Activated T-helper 1 cell treated with anti-CD3 and anti-CD28 coated beads, Interleukin-12 subunit alpha, Interleukin-12 subunit beta, Interleukin-2, Interleukin-4 antibody, amounts not matched to agents 30 ng/mL and 10 ng/mL and 1 ng/mL, durations not matched to agents 14 hours and 24 hours and 36 hours (primary cell): ENCODE measurements around the gene RRAD. TPM values are rescaled to one million over a fixed set of nuclear protein-coding genes. Genes with fewer than 3 reads are reported as not detected.
A peak's percentile ranks its signal among the peaks of the same experiment; 100 is the strongest.

Experiments used
- DNase-seq: peaks from one replicate; pipeline ENCODE4 v3.0.0; 2021; ENCODE audit warnings: low spot score
- H3K27ac Mint-ChIP-seq: one replicate; pipeline ENCODE4 v1.8.0; 2021; ENCODE audit warnings: mild to moderate bottlenecking, mixed read lengths
- H3K27me3 Mint-ChIP-seq: one replicate; pipeline ENCODE4 v1.8.0; 2022; ENCODE audit warnings: mild to moderate bottlenecking, moderate library complexity, mixed read lengths; ENCODE audit not compliant: insufficient read depth
- H3K36me3 Mint-ChIP-seq: one replicate; pipeline ENCODE4 v1.8.0; 2021; ENCODE audit warnings: low read depth, mixed read lengths
- H3K4me1 Mint-ChIP-seq: one replicate; pipeline ENCODE4 v1.8.0; 2021; ENCODE audit warnings: low read depth, mixed read lengths
- H3K4me3 Mint-ChIP-seq: one replicate; pipeline ENCODE4 v1.8.0; 2021; ENCODE audit warnings: mild to moderate bottlenecking, moderate library complexity, mixed read lengths
- H3K9me3 Mint-ChIP-seq: one replicate; pipeline ENCODE4 v1.8.0; 2021; ENCODE audit warnings: mixed read lengths
- intact Hi-C: fragments of 100-400 bp; cut with micrococcal nuclease; formaldehyde crosslinking; loops from one replicate; pipeline ENCODE4 v1.15.1; 2024
- total RNA-seq: library from RNA; stranded (reverse); gene quantifications from 2 replicates; pipeline ENCODE4 v1.2.3, GENCODE V29; 2022

Gene RRAD
- total RNA-seq, 1 donor from 2014 or later = 0.83 TPM

GRCh38 chr16:66881014-66881417 is 44.3 kb downstream of the RRAD start:
- peak overlapping the region; percentile 98 for H3K4me3 Mint-ChIP-seq
- H3K9me3 Mint-ChIP-seq = peaks cover 6% of the 10 kb centered on the region
- H3K36me3 Mint-ChIP-seq = peaks cover 14% of the 10 kb centered on the region
- peaks cover 51% of the 10 kb centered on the region for H3K4me1 Mint-ChIP-seq
- peak overlapping the region; percentile 29 for H3K27ac Mint-ChIP-seq
- no peak for DNase-seq
- intact Hi-C loops = loop anchor here (2.0 kb wide), 1 partner anchor 130 kb away; the partner anchor contains the start of gene DYNC1LI2
- H3K27me3 Mint-ChIP-seq = no peaks in the 10 kb centered on the region

- peaks cover 7% of the 10 kb centered on the region for H3K9me3 Mint-ChIP-seq
- no peaks in the 10 kb centered on the region for H3K27me3 Mint-ChIP-seq
- peaks cover 10% of the 10 kb centered on the region for H3K36me3 Mint-ChIP-seq
- peak; percentile 92 for DNase-seq
- intact Hi-C loops = loop anchor here (1.0 to 2.0 kb wide), 3 partner anchors 54 to 601 kb away; partner anchors contain the start of genes ATP6V0D1, CIAO2B and DYNC1LI2
- H3K27ac Mint-ChIP-seq = peak within 1 kb of the TSS; percentile 95
- peak within 1 kb of the TSS; percentile 98 for H3K4me3 Mint-ChIP-seq
- peaks cover 51% of the 10 kb centered on the region for H3K4me1 Mint-ChIP-seq
Measured at GRCh38 chr16:66880288-66881013, 44.9 kb downstream of the RRAD start, which contains the start of gene PDP2. PDP2 (plus strand) TSS chr16:66880515; CDS start chr16:66884285, 3,770 bp downstream.

- intact Hi-C loops = loop anchor here (2.0 to 5.0 kb wide), 2 partner anchors 107 to 279 kb away; partner anchors contain the start of genes FBXL8 and TRADD
- peaks cover 70% of the 10 kb centered on the region for H3K4me1 Mint-ChIP-seq
- peaks cover 7% of the 10 kb centered on the region for H3K9me3 Mint-ChIP-seq
- H3K27me3 Mint-ChIP-seq = no peaks in the 10 kb centered on the region
- H3K36me3 Mint-ChIP-seq = peaks cover 3% of the 10 kb centered on the region
- peak overlapping the region; percentile 74 for H3K27ac Mint-ChIP-seq
- no peak for DNase-seq
- H3K4me3 Mint-ChIP-seq = peak overlapping the region; percentile 52
Measured at GRCh38 chr16:66878067-66878466, 47.3 kb downstream of the RRAD start.

- DNase-seq = no peak
- H3K27me3 Mint-ChIP-seq = no peaks in the 10 kb centered on the region
Measured at GRCh38 chr16:66874079-66874775, 51.1 kb downstream of the RRAD start.

GRCh38 chr16:66873685-66874055 is 51.7 kb downstream of the RRAD start:
- intact Hi-C loops = loop anchor here (1.0 to 5.0 kb wide), 6 partner anchors 42 to 356 kb away; partner anchors contain the start of genes CES2, CIAO2B, CKLF and TK2
- H3K27ac Mint-ChIP-seq = peak overlapping the region; percentile 98
- no peaks in the 10 kb centered on the region for H3K27me3 Mint-ChIP-seq
- H3K4me1 Mint-ChIP-seq = peaks cover 66% of the 10 kb centered on the region
- no peak for DNase-seq
- no peaks in the 10 kb centered on the region for H3K36me3 Mint-ChIP-seq
- peaks cover 7% of the 10 kb centered on the region for H3K9me3 Mint-ChIP-seq
- no peak overlapping the region for H3K4me3 Mint-ChIP-seq

More at GRCh38 chr16:66874079-66874775, 51.1 kb downstream of the RRAD start:
- peak overlapping the region; percentile 98 for H3K27ac Mint-ChIP-seq
- intact Hi-C loops = loop anchor here (5.0 kb wide), 3 partner anchors 127 to 322 kb away; partner anchors contain the start of genes CKLF and TK2
- H3K4me1 Mint-ChIP-seq = peaks cover 68% of the 10 kb centered on the region
- peaks cover 7% of the 10 kb centered on the region for H3K9me3 Mint-ChIP-seq
- H3K4me3 Mint-ChIP-seq = peak overlapping the region; percentile 37
- no peaks in the 10 kb centered on the region for H3K36me3 Mint-ChIP-seq

GRCh38 chr16:66872943-66873684 is 52.2 kb downstream of the RRAD start:
- H3K4me3 Mint-ChIP-seq = peak overlapping the region; percentile 80

GRCh38 chr16:66872559-66872942 is 52.8 kb downstream of the RRAD start:
- Mint-ChIP-seq H3K27ac (peak overlapping the region; percentile 92), H3K9me3 (peaks cover 7% of the 10 kb centered on the region), H3K36me3 (no peaks in the 10 kb centered on the region), H3K27me3 (no peaks in the 10 kb centered on the region), H3K4me1 (peaks cover 60% of the 10 kb centered on the region), H3K4me3 (peak overlapping the region; percentile 80)
- no peak for DNase-seq
- intact Hi-C loops = loop anchor here (2.0 to 5.0 kb wide), 4 partner anchors 62 to 320 kb away; partner anchors contain the start of genes CES2, CIAO2B, CKLF and TK2

More at GRCh38 chr16:66872943-66873684, 52.2 kb downstream of the RRAD start:
- Mint-ChIP-seq H3K9me3 (peaks cover 7% of the 10 kb centered on the region), H3K4me1 (peaks cover 60% of the 10 kb centered on the region), H3K27ac (peak overlapping the region; percentile 92), H3K27me3 (no peaks in the 10 kb centered on the region), H3K36me3 (no peaks in the 10 kb centered on the region)
- DNase-seq = peak; percentile 90
- intact Hi-C loops = loop anchor here (1.0 to 5.0 kb wide), 6 partner anchors 42 to 356 kb away; partner anchors contain the start of genes CES2, CIAO2B, CKLF and TK2

GRCh38 chr16:66871840-66872239 is 53.5 kb downstream of the RRAD start:
- Mint-ChIP-seq H3K27ac (no peak overlapping the region), H3K27me3 (no peaks in the 10 kb centered on the region), H3K9me3 (peaks cover 7% of the 10 kb centered on the region), H3K36me3 (no peaks in the 10 kb centered on the region), H3K4me1 (peaks cover 61% of the 10 kb centered on the region), H3K4me3 (no peak overlapping the region)
- DNase-seq = no peak
- intact Hi-C loops = loop anchor here (2.0 to 5.0 kb wide), 4 partner anchors 63 to 320 kb away; partner anchors contain the start of genes CES2, CIAO2B, CKLF and TK2

Other genes with a start within 250 kb of the RRAD start
- gene CMTM4, start 228.8 kb downstream of the RRAD start, total RNA-seq = 3.3 and 3.9 TPM in 2 replicates
- gene DYNC1LI2, start 173.9 kb downstream of the RRAD start, total RNA-seq = 55.7 and 60.3 TPM in 2 replicates
- gene TERB1, start 124.0 kb downstream of the RRAD start, total RNA-seq = 0.29 TPM in 1 of 2 replicates, not detected in the other
- 114 and 120 TPM in 2 replicates for gene NAE1, start 94.6 kb downstream of the RRAD start, total RNA-seq
- gene CA7, start 81.1 kb downstream of the RRAD start, total RNA-seq = 0.13 and 0.39 TPM in 2 replicates
- gene PDP2, start 45.0 kb downstream of the RRAD start, total RNA-seq = 43.3 and 52.2 TPM in 2 replicates
- not detected in 2 replicates for gene CDH16, start 6.7 kb downstream of the RRAD start, total RNA-seq
- 162 and 164 TPM in 2 replicates for gene CIAO2B, start 8.9 kb upstream of the RRAD start, total RNA-seq
- gene CES2, start 10.0 kb upstream of the RRAD start, total RNA-seq = 34.3 and 36.6 TPM in 2 replicates
- 5.6 and 7.3 TPM in 2 replicates for gene CES3, start 35.7 kb upstream of the RRAD start, total RNA-seq
- 33.2 and 34.2 TPM in 2 replicates for gene CES4A, start 63.1 kb upstream of the RRAD start, total RNA-seq
- gene CBFB, start 103.6 kb upstream of the RRAD start, total RNA-seq = 171 and 175 TPM in 2 replicates
- 20.5 and 20.6 TPM in 2 replicates for gene PHAF1, start 184.4 kb upstream of the RRAD start, total RNA-seq
- 6.2 TPM in 2 replicates for gene B3GNT9, start 225.5 kb upstream of the RRAD start, total RNA-seq
- 29.0 TPM in 2 replicates for gene TRADD, start 234.4 kb upstream of the RRAD start, total RNA-seq
- gene FBXL8, start 234.4 kb upstream of the RRAD start, total RNA-seq = 19.3 and 22.4 TPM in 2 replicates
- 30.3 and 36.8 TPM in 2 replicates for gene HSF4, start 239.2 kb upstream of the RRAD start, total RNA-seq
- gene NOL3, start 245.0 kb upstream of the RRAD start, total RNA-seq = 19.0 and 22.9 TPM in 2 replicates